AG09309 (cell line): ENCODE measurements around the gene TGM2.

Experiments used
- DNase-seq: peaks from one replicate; pipeline ENCODE4 v3.0.0-alpha.2; 2010; ENCODE audit warnings: low read depth
- H3K4me3 ChIP-seq: 2 replicates; pipeline ENCODE4 v1.5.1; 2011; ENCODE audit warnings: mild to moderate bottlenecking, low read depth, low read length, moderate library complexity; ENCODE audit not compliant: control insufficient read depth
- CTCF ChIP-seq: IDR thresholded peaks from 2 replicates; pipeline ENCODE4 v1.5.1; 2011; ENCODE audit warnings: mild to moderate bottlenecking, low read depth, low read length, inconsistent platforms; ENCODE audit not compliant: insufficient read depth, control insufficient read depth; ENCODE audit errors: missing control alignments

Gene TGM2

GRCh38 chr20:38095017-38095686, 69.9 kb downstream of the TGM2 start:
- TF ChIP-seq CTCF: no peak
- DNase-seq: no peak
- H3K4me3 ChIP-seq: no peak overlapping the region

GRCh38 chr20:38094373-38094891, 70.6 kb downstream of the TGM2 start:
- no peak overlapping the region for H3K4me3 ChIP-seq
- TF ChIP-seq CTCF: no peak
- DNase-seq: no peak

- no peak for TF ChIP-seq CTCF
- H3K4me3 ChIP-seq: no peak overlapping the region
- no peak for DNase-seq
Measured at GRCh38 chr20:38093641-38094077, 71.4 kb downstream of the TGM2 start.

GRCh38 chr20:38092915-38093314, 72.2 kb downstream of the TGM2 start:
- no peak for DNase-seq
- H3K4me3 ChIP-seq: no peak overlapping the region
- TF ChIP-seq CTCF: no peak

- H3K4me3 ChIP-seq: no peak overlapping the region
- TF ChIP-seq CTCF: no peak
- no peak for DNase-seq
Measured at GRCh38 chr20:38092260-38092857, 72.7 kb downstream of the TGM2 start.

- DNase-seq: no peak
- no peak for TF ChIP-seq CTCF
- H3K4me3 ChIP-seq: no peak overlapping the region
Measured at GRCh38 chr20:38091441-38092216, 73.4 kb downstream of the TGM2 start.
